ENCODE results near the gene MED27.

Gene MED27

GRCh38 chr9:132079391-132080091, at the start of gene MED27:
Gene MED27 (minus strand): TSS chr9:132079867. CDS start chr9:132079844, 23 bp downstream.
- no peak for FAIRE-seq

- no peak for FAIRE-seq
These were observed 48.3 kb upstream of the MED27 start for GRCh38 chr9:132127888-132128534.

GRCh38 chr9:132126680-132127236, 47.1 kb upstream of the MED27 start:
- no peak for FAIRE-seq

- no peak for FAIRE-seq
These were observed 46.4 kb upstream of the MED27 start for GRCh38 chr9:132125944-132126679.

GRCh38 chr9:132125361-132125760, 45.7 kb upstream of the MED27 start:
- FAIRE-seq, result no peak

- no peak for FAIRE-seq
These were observed 45.1 kb upstream of the MED27 start for GRCh38 chr9:132124800-132125199.

GRCh38 chr9:132121021-132121420, 41.4 kb upstream of the MED27 start:
- FAIRE-seq, result no peak

- FAIRE-seq, result no peak
These were observed 38.0 kb upstream of the MED27 start for GRCh38 chr9:132117694-132118093.

GRCh38 chr9:132116583-132116982, 36.9 kb upstream of the MED27 start:
- no peak for FAIRE-seq

GRCh38 chr9:132114102-132114707, 34.5 kb upstream of the MED27 start:
- FAIRE-seq, result no peak

GRCh38 chr9:132109291-132109690, 29.6 kb upstream of the MED27 start:
- no peak for FAIRE-seq

- no peak for FAIRE-seq
These were observed 29.1 kb upstream of the MED27 start for GRCh38 chr9:132108728-132109127.

- FAIRE-seq, result no peak
These were observed 20.2 kb upstream of the MED27 start for GRCh38 chr9:132099741-132100407.

- no peak for FAIRE-seq
These were observed 19.5 kb upstream of the MED27 start for GRCh38 chr9:132099167-132099566.

- no peak for FAIRE-seq
These were observed 14.7 kb upstream of the MED27 start for GRCh38 chr9:132094314-132094791.

GRCh38 chr9:132090771-132091170, 11.1 kb upstream of the MED27 start:
- FAIRE-seq, result no peak

GRCh38 chr9:132087438-132088030, 7.9 kb upstream of the MED27 start:
- FAIRE-seq, result no peak

- FAIRE-seq, result no peak
These were observed 2.5 kb upstream of the MED27 start for GRCh38 chr9:132082188-132082587.

GRCh38 chr9:132078699-132079356, 839 bp downstream of the MED27 start:
- no peak for FAIRE-seq

GRCh38 chr9:132077881-132078698, 1.6 kb downstream of the MED27 start:
- no peak for FAIRE-seq

Measured in colon (tissue), 2 donors.